Mucosa of stomach (tissue), 1 donor: ENCODE measurements around the gene ATG13.
"Not testable (repeated sequence)": the region's sequence is repeated elsewhere in the genome, so short reads cannot be mapped to it uniquely, and the experiment has no call there.

ENCODE experiments used
- H3K27me3 ChIP-seq: one replicate; pipeline ENCODE4 v1.7.0; 2013; ENCODE audit warnings: mild to moderate bottlenecking, low read length; ENCODE audit not compliant: control insufficient read depth, insufficient read depth
- H3K36me3 ChIP-seq: one replicate; pipeline ENCODE4 v1.7.0; 2013; ENCODE audit warnings: low read length; ENCODE audit not compliant: control insufficient read depth, insufficient read depth
- H3K4me1 ChIP-seq: one replicate; pipeline ENCODE4 v1.7.0; 2013; ENCODE audit warnings: mild to moderate bottlenecking, low read length; ENCODE audit not compliant: control insufficient read depth, insufficient read depth
- H3K4me3 ChIP-seq: one replicate; pipeline ENCODE4 v1.7.0; 2013; ENCODE audit warnings: low read length
- H3K9ac ChIP-seq: one replicate; pipeline ENCODE4 v1.7.0; 2013; ENCODE audit warnings: mild to moderate bottlenecking, low read length, moderate library complexity
- H3K9me3 ChIP-seq: one replicate; pipeline ENCODE4 v1.7.0; 2013; ENCODE audit warnings: mild to moderate bottlenecking, low read length, moderate library complexity; ENCODE audit not compliant: control insufficient read depth
- donor health status: Pancreatic carcinoma.

Gene ATG13

GRCh38 chr11:46696212-46696558, 78.8 kb downstream of the ATG13 start:
- H3K4me1 ChIP-seq = peaks cover 31% of the 10 kb centered on the region
- no peak overlapping the region for H3K9ac ChIP-seq

GRCh38 chr11:46697303-46697702, 80.0 kb downstream of the ATG13 start:
- Histone ChIP-seq H3K36me3 (peaks cover 25% of the 10 kb centered on the region), H3K4me1 (peaks cover 34% of the 10 kb centered on the region), H3K4me3 (no peak overlapping the region), H3K27me3 (no peaks in the 10 kb centered on the region), H3K9ac (peak overlapping the region; percentile 51), H3K9me3 (no peaks in the 10 kb centered on the region)

More at GRCh38 chr11:46696212-46696558, 78.8 kb downstream of the ATG13 start:
- no peak overlapping the region for H3K4me3 ChIP-seq
- no peaks in the 10 kb centered on the region for H3K27me3 ChIP-seq
- H3K9me3 ChIP-seq = no peaks in the 10 kb centered on the region
- peaks cover 25% of the 10 kb centered on the region for H3K36me3 ChIP-seq

- H3K4me1 ChIP-seq = peaks cover 34% of the 10 kb centered on the region
Observed at GRCh38 chr11:46697723-46698122, 80.4 kb downstream of the ATG13 start.

GRCh38 chr11:46698597-46698996, 81.2 kb downstream of the ATG13 start:
- H3K4me1 ChIP-seq = peaks cover 34% of the 10 kb centered on the region
- peaks cover 31% of the 10 kb centered on the region for H3K36me3 ChIP-seq

More at GRCh38 chr11:46697723-46698122, 80.4 kb downstream of the ATG13 start:
- Histone ChIP-seq H3K36me3 (peaks cover 28% of the 10 kb centered on the region), H3K4me3 (no peak overlapping the region), H3K9me3 (no peaks in the 10 kb centered on the region), H3K27me3 (no peaks in the 10 kb centered on the region), H3K9ac (peak overlapping the region; percentile 51)

GRCh38 chr11:46700241-46701077, 83.1 kb downstream of the ATG13 start, which contains the start of the genes ARHGAP1 and ZNF408:
TSS of gene ARHGAP1 (minus strand) at chr11:46700619. CDS start at chr11:46696107, 4,512 bp downstream.
TSS of gene ZNF408 (plus strand) at chr11:46701031. CDS start at chr11:46701048, 17 bp downstream.
- peaks cover 23% of the 10 kb centered on the region for H3K4me1 ChIP-seq
- no peaks in the 10 kb centered on the region for H3K9me3 ChIP-seq
- H3K9ac ChIP-seq = peak within 1 kb of the TSS; percentile 90
- H3K27me3 ChIP-seq = no peaks in the 10 kb centered on the region
- H3K4me3 ChIP-seq = peak within 1 kb of the TSS; percentile 65
- peaks cover 24% of the 10 kb centered on the region for H3K36me3 ChIP-seq

More at GRCh38 chr11:46698597-46698996, 81.2 kb downstream of the ATG13 start:
- no peak overlapping the region for H3K9ac ChIP-seq
- H3K9me3 ChIP-seq = no peaks in the 10 kb centered on the region
- no peaks in the 10 kb centered on the region for H3K27me3 ChIP-seq
- H3K4me3 ChIP-seq = no peak overlapping the region

GRCh38 chr11:46701078-46701654, 83.8 kb downstream of the ATG13 start:
- Histone ChIP-seq H3K27me3 (no peaks in the 10 kb centered on the region), H3K36me3 (peaks cover 26% of the 10 kb centered on the region), H3K9me3 (no peaks in the 10 kb centered on the region)

GRCh38 chr11:46705070-46705688, 87.8 kb downstream of the ATG13 start:
- Histone ChIP-seq H3K9ac (no peak overlapping the region), H3K9me3 (no peaks in the 10 kb centered on the region), H3K36me3 (peaks cover 34% of the 10 kb centered on the region), H3K4me3 (no peak overlapping the region), H3K27me3 (no peaks in the 10 kb centered on the region), H3K4me1 (peaks cover 4% of the 10 kb centered on the region)

More at GRCh38 chr11:46701078-46701654, 83.8 kb downstream of the ATG13 start:
- Histone ChIP-seq H3K4me1 (peaks cover 23% of the 10 kb centered on the region), H3K9ac (peak overlapping the region; percentile 90), H3K4me3 (peak overlapping the region; percentile 65)

GRCh38 chr11:46706886-46707285, 89.5 kb downstream of the ATG13 start:
- H3K9me3 ChIP-seq = no peaks in the 10 kb centered on the region
- no peaks in the 10 kb centered on the region for H3K27me3 ChIP-seq
- no peak overlapping the region for H3K9ac ChIP-seq
- no peaks in the 10 kb centered on the region for H3K4me1 ChIP-seq
- H3K36me3 ChIP-seq = peaks cover 34% of the 10 kb centered on the region
- H3K4me3 ChIP-seq = no peak overlapping the region

GRCh38 chr11:46709351-46709750, 92.0 kb downstream of the ATG13 start:
- peaks cover 19% of the 10 kb centered on the region for H3K36me3 ChIP-seq
- H3K9me3 ChIP-seq, H3K9ac ChIP-seq, H3K4me1 ChIP-seq, H3K4me3 ChIP-seq, H3K27me3 ChIP-seq: not testable (repeated sequence)

- Histone ChIP-seq H3K9me3 (no peaks in the 10 kb centered on the region), H3K9ac (no peak overlapping the region), H3K4me3 (no peak overlapping the region), H3K36me3 (peaks cover 9% of the 10 kb centered on the region), H3K27me3 (no peaks in the 10 kb centered on the region), H3K4me1 (no peaks in the 10 kb centered on the region)
Observed at GRCh38 chr11:46710821-46711269, 93.5 kb downstream of the ATG13 start.

GRCh38 chr11:46711303-46711702, 94.0 kb downstream of the ATG13 start:
- H3K27me3 ChIP-seq = no peaks in the 10 kb centered on the region
- peaks cover 8% of the 10 kb centered on the region for H3K36me3 ChIP-seq
- H3K9ac ChIP-seq = no peak overlapping the region
- no peak overlapping the region for H3K4me3 ChIP-seq
- H3K4me1 ChIP-seq = no peaks in the 10 kb centered on the region
- no peaks in the 10 kb centered on the region for H3K9me3 ChIP-seq
